H1 (cell line): ENCODE data around the gene RPE. TPM values are rescaled to one million over a fixed set of nuclear protein-coding genes. Genes with fewer than 3 reads are reported as not detected.

Experiments used
- CTCF ChIA-PET: fragments of 300-600 bp; sonication (Branson Sonifier 250); formaldehyde crosslinking; loops from one replicate; lab custom pipeline; 2021; ENCODE audit not compliant: partially characterized antibody; lab: Charles Lee
- POLR2A ChIA-PET: fragments of 300-600 bp; sonication (Branson Sonifier 250); formaldehyde crosslinking; loops from one replicate; lab custom pipeline; 2021; ENCODE audit warnings: inconsistent platforms; ENCODE audit not compliant: partially characterized antibody; lab: Charles Lee
- DNase-seq, 2 experiments: peaks; one replicate each; pipeline versions ENCODE4 v3.0.0 to v3.0.0-alpha.2; 2010 to 2022; ENCODE audit warnings: low spot score in 2 of 2, low read depth in 1 of 2, mixed read lengths in 1 of 2
- FAIRE-seq: peaks from 2 replicates; lab custom pipeline; 2011; peaks lifted over from hg19 to GRCh38; lab: Jason Lieb, UNC
- H2AFZ ChIP-seq: 2 replicates; pipeline ENCODE4 v1.8.1; 2012; ENCODE audit warnings: low read length, inconsistent platforms
- H2AK5ac ChIP-seq: 2 replicates; pipeline ENCODE4 v1.6.1; 2013; ENCODE audit warnings: low read depth, low read length
- H2BK120ac ChIP-seq: replicated peaks from 2 replicates; pipeline ENCODE3; 2013; ENCODE audit warnings: low read depth, low read length, inconsistent platforms
- H2BK12ac ChIP-seq: 2 replicates; pipeline ENCODE4 v1.6.1; 2013; ENCODE audit warnings: low read depth, low read length
- H2BK15ac ChIP-seq: 2 replicates; pipeline ENCODE4 v1.6.1; 2013; ENCODE audit warnings: low read length
- H2BK20ac ChIP-seq: 2 replicates; pipeline ENCODE4 v1.6.1; 2013; ENCODE audit warnings: low read length
- H2BK5ac ChIP-seq: 2 replicates; pipeline ENCODE4 v1.6.1; 2013; ENCODE audit warnings: low read depth, low read length
- H3K14ac ChIP-seq: 2 replicates; pipeline ENCODE4 v1.6.1; 2013; ENCODE audit warnings: inconsistent platforms; ENCODE audit not compliant: insufficient read length
- H3K18ac ChIP-seq: 2 replicates; pipeline ENCODE4 v1.6.1; 2013; ENCODE audit warnings: low read length; ENCODE audit errors: extremely low read depth
- H3K23ac ChIP-seq: 2 replicates; pipeline ENCODE4 v1.6.1; 2013; ENCODE audit warnings: inconsistent platforms; ENCODE audit not compliant: insufficient read length
- H3K23me2 ChIP-seq: 2 replicates; pipeline ENCODE4 v1.6.1; 2013; ENCODE audit warnings: low read depth, low read length
- H3K27ac ChIP-seq: 2 replicates; pipeline ENCODE4 v1.6.1; 2011; ENCODE audit warnings: low read depth, low read length, inconsistent platforms
- H3K27me3 ChIP-seq, 4 experiments: replicated peaks in 1 of 4; 1 replicate in 1 of 4; 2 replicates in 3 of 4; pipeline versions ENCODE4 v1.6.1 to v1.8.1; 2011 to 2013; ENCODE audit warnings: low read length in 3 of 4, mild to moderate bottlenecking in 3 of 4, inconsistent platforms in 2 of 4, mixed read lengths in 2 of 4, moderate library complexity in 1 of 4; ENCODE audit not compliant: control insufficient read depth in 3 of 4, insufficient read depth in 3 of 4; ENCODE audit errors: extremely low read depth in 1 of 4
- H3K36me3 ChIP-seq, 4 experiments: 2 replicates each; pipeline versions ENCODE4 v1.6.1 to v1.8.1; 2011 to 2013; ENCODE audit warnings: mild to moderate bottlenecking in 4 of 4, low read length in 3 of 4, moderate library complexity in 2 of 4, control low read depth in 1 of 4, inconsistent platforms in 1 of 4; ENCODE audit not compliant: insufficient read depth in 4 of 4, control insufficient read depth in 2 of 4
- H3K4ac ChIP-seq: replicated peaks from 2 replicates; pipeline ENCODE3; 2013; ENCODE audit warnings: low read length, low read depth, mixed read lengths, inconsistent platforms; ENCODE audit not compliant: insufficient read length
- H3K4me1 ChIP-seq, 4 experiments: replicated peaks in 1 of 4; 1 replicate in 1 of 4; 2 replicates in 3 of 4; pipeline versions ENCODE4 v1.6.1 to v1.8.1; 2011 to 2013; ENCODE audit warnings: low read length in 3 of 4, inconsistent platforms in 2 of 4, mixed read lengths in 1 of 4; ENCODE audit not compliant: insufficient read depth in 4 of 4, control insufficient read depth in 3 of 4
- H3K4me2 ChIP-seq, 2 experiments: 2 replicates each; pipeline versions ENCODE4 v1.6.1 to v1.8.1; 2011 to 2013; ENCODE audit warnings: low read depth in 2 of 2, low read length in 2 of 2, control low read depth in 1 of 2, inconsistent platforms in 1 of 2, mild to moderate bottlenecking in 1 of 2; ENCODE audit not compliant: insufficient read depth in 1 of 2
- H3K4me3 ChIP-seq, 4 experiments: fragments of 200-600, 300-600 bp in 1 of 4; sonication (generic), shearing (Covaris generic), sonication (Bioruptor Twin) in 1 of 4; 2 replicates each; pipeline versions ENCODE4 v1.5.1 to v1.8.1; 2011 to 2016; ENCODE audit warnings: low read length in 4 of 4, low read depth in 3 of 4, control low read depth in 2 of 4, inconsistent platforms in 2 of 4, mild to moderate bottlenecking in 2 of 4, mixed read lengths in 1 of 4, moderate library complexity in 1 of 4; ENCODE audit not compliant: insufficient read depth in 2 of 4; ENCODE audit errors: extremely low read depth in 1 of 4
- H3K56ac ChIP-seq: replicated peaks from 2 replicates; pipeline ENCODE3; 2013; ENCODE audit warnings: low read depth, mild to moderate bottlenecking, mixed read lengths, low read length, inconsistent platforms; ENCODE audit not compliant: insufficient read length
- H3K79me1 ChIP-seq: 2 replicates; pipeline ENCODE4 v1.6.1; 2013; ENCODE audit warnings: low read depth, low read length, control low read depth
- H3K79me2 ChIP-seq, 2 experiments: 2 replicates each; pipeline versions ENCODE4 v1.6.1 to v1.8.1; 2012 to 2013; ENCODE audit warnings: low read length in 2 of 2, mild to moderate bottlenecking in 2 of 2, inconsistent platforms in 1 of 2; ENCODE audit not compliant: insufficient read depth in 2 of 2, control insufficient read depth in 1 of 2
- H3K9ac ChIP-seq, 4 experiments: replicated peaks in 1 of 4; 1 replicate in 1 of 4; 2 replicates in 3 of 4; pipeline versions ENCODE4 v1.6.1 to v1.8.1; 2011 to 2013; ENCODE audit warnings: low read depth in 3 of 4, low read length in 3 of 4, control low read depth in 2 of 4, mild to moderate bottlenecking in 2 of 4, moderate library complexity in 2 of 4, inconsistent platforms in 1 of 4; ENCODE audit errors: extremely low read depth in 1 of 4
- H3K9me3 ChIP-seq, 2 experiments: 2 replicates each; pipeline versions ENCODE4 v1.6.1 to v1.8.1; 2012 to 2013; ENCODE audit warnings: mild to moderate bottlenecking in 2 of 2, moderate library complexity in 2 of 2, control low read depth in 1 of 2, inconsistent platforms in 1 of 2, low read depth in 1 of 2, low read length in 1 of 2, mixed read lengths in 1 of 2; ENCODE audit not compliant: insufficient read depth in 2 of 2
- H4K20me1 ChIP-seq, 2 experiments: replicated peaks in 1 of 2; 2 replicates each; pipeline versions ENCODE3 to v1.8.1; 2011 to 2013; ENCODE audit warnings: inconsistent platforms in 2 of 2, low read length in 2 of 2, mild to moderate bottlenecking in 1 of 2; ENCODE audit not compliant: insufficient read depth in 2 of 2, control insufficient read depth in 1 of 2
- H4K5ac ChIP-seq: 2 replicates; pipeline ENCODE4 v1.6.1; 2013; ENCODE audit warnings: low read length, low read depth, mixed read lengths, inconsistent platforms; ENCODE audit not compliant: insufficient read length
- H4K8ac ChIP-seq: 2 replicates; pipeline ENCODE4 v1.8.0; 2013; ENCODE audit warnings: mild to moderate bottlenecking, moderate library complexity, low read length, inconsistent platforms; ENCODE audit not compliant: insufficient read depth; ENCODE audit errors: extremely low read depth
- H4K91ac ChIP-seq: replicated peaks from 2 replicates; pipeline ENCODE3; 2013; ENCODE audit warnings: low read length, mixed read lengths, inconsistent platforms; ENCODE audit not compliant: insufficient read length
- WGBS, 2 experiments: shearing (Covaris generic) in 1 of 2; methylation state at CpG; one replicate each; pipeline versions ENCODE4 v1.1.6 to v1.1.7; 2013 to 2015; ENCODE audit warnings: low lambda C conversion rate in 2 of 2, mixed read lengths in 2 of 2, inconsistent platforms in 1 of 2, low coverage in 1 of 2, missing lambda C conversion rate in 1 of 2; ENCODE audit not compliant: insufficient replicate concordance in 2 of 2, insufficient coverage in 1 of 2, insufficient read length in 1 of 2; ENCODE audit errors: extremely low coverage in 1 of 2, missing lambda C conversion rate in 1 of 2; 5-methylcytosine and 5-hydroxymethylcytosine counted together
- polyA plus RNA-seq, 7 experiments: library from polyadenylated mRNA; depleted of rRNA in 3 of 7; stranded (reverse) in 5 of 7; unstranded in 2 of 7; fragments of >200 nt in 5 of 7; fragments of 200-250 nt in 2 of 7; gene quantifications; 1 replicate in 5 of 7; 2 replicates in 1 of 7; 4 replicates in 1 of 7; pipeline versions ENCODE4 v1.2.1 to v1.2.3, GENCODE V29; 2011 to 2013; ENCODE audit warnings: missing spikeins in 2 of 7, mixed read lengths in 2 of 7
- total RNA-seq: library from RNA; stranded (reverse); fragmentation: NEBNext Ultra II Directional; extraction: Animal tissue kit (Norgen Biotek cat#: 25700); gene quantifications from 2 replicates; pipeline ENCODE4 v1.2.1, GENCODE V29; 2021

The RPE gene
- total and polyA plus RNA-seq, 2 of the 8 experiments (the other 6 are each of a cell fraction or from before 2014, with no cell fraction given): 77.8 to 102 TPM

GRCh38 chr2:209965723-209966122, 36.7 kb upstream of the RPE start:
- WGBS, 2 experiments: 73% methylated on average over 2 of the region's 2 CpGs; no CpG with 5 or more reads in 1 of the 2 experiments
- H3K9me3 ChIP-seq: no peaks in the 10 kb centered on the region
- H3K79me1 ChIP-seq: no peaks in the 10 kb centered on the region
- H3K4me3 ChIP-seq: no peak overlapping the region
- no peak overlapping the region for H2BK20ac ChIP-seq
- H3K79me2 ChIP-seq: no peaks in the 10 kb centered on the region
- H4K8ac ChIP-seq: no peak overlapping the region
- no peak overlapping the region for H3K27ac ChIP-seq
- FAIRE-seq: no peak
- CTCF ChIA-PET: interaction anchor here (0.7 to 1.2 kb wide), 2 partner anchors 16 to 541 kb away, joined by 3 read pairs; partner anchors contain the start of gene MAP2
- H3K56ac ChIP-seq: no peak overlapping the region
- no peak overlapping the region for H3K4ac ChIP-seq
- H2BK120ac ChIP-seq: no peak overlapping the region
- no peak overlapping the region for H3K18ac ChIP-seq
- H2BK15ac ChIP-seq: no peak overlapping the region
- H4K5ac ChIP-seq: no peak overlapping the region
- no peak overlapping the region for H3K4me2 ChIP-seq
- no peak overlapping the region for H2AFZ ChIP-seq
- no peak overlapping the region for H2BK5ac ChIP-seq
- H4K91ac ChIP-seq: no peak overlapping the region
- no peaks in the 10 kb centered on the region for H3K27me3 ChIP-seq
- DNase-seq: no peak
- no peak overlapping the region for H3K9ac ChIP-seq
- H2BK12ac ChIP-seq: no peak overlapping the region
- no peak overlapping the region for H3K23ac ChIP-seq
- peaks cover 0 to 4% (median 0%) of the 10 kb centered on the region in 4 experiments; a peak in 1 of 7 replicates for H3K4me1 ChIP-seq
- no peak overlapping the region for H3K14ac ChIP-seq
- peaks cover 1% of the 10 kb centered on the region; the same call in 1 of the 2 replicates for H3K23me2 ChIP-seq
- H3K36me3 ChIP-seq: no peaks in the 10 kb centered on the region
- no peak overlapping the region for H2AK5ac ChIP-seq
- H4K20me1 ChIP-seq: no peaks in the 10 kb centered on the region
- POLR2A ChIA-PET: no interaction called here
